NCI-H526 treated with DMSO at 0.1 percent for 48 hours (cell line): ENCODE data around the gene MORN5.
A peak's percentile ranks its signal among the peaks of the same experiment; 100 is the strongest.

Experiments used
- DNase-seq: peaks from one replicate; lab custom pipeline; 2025; lab: John Stamatoyannopoulos, UW

The MORN5 gene

DNA sequence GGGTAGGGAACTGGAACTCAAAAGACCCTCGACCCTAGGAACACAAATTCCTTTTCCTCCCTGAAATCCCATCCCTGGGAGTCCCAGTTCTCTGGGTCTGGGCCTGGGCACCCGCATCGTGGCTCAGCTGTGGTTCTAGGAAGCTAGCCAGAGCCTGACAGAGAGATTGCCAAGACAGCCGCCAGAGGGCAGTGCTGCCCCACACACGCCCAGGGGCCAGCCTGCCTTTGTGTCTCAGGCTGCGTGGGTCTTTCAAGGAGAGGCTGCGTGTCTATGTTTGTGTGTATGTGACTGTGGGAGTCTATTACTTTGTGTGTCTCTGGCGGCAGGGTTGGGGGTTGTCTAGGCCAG lies 34.6 kb upstream of the MORN5 start:
- DNase-seq: peak; percentile 12

DNA sequence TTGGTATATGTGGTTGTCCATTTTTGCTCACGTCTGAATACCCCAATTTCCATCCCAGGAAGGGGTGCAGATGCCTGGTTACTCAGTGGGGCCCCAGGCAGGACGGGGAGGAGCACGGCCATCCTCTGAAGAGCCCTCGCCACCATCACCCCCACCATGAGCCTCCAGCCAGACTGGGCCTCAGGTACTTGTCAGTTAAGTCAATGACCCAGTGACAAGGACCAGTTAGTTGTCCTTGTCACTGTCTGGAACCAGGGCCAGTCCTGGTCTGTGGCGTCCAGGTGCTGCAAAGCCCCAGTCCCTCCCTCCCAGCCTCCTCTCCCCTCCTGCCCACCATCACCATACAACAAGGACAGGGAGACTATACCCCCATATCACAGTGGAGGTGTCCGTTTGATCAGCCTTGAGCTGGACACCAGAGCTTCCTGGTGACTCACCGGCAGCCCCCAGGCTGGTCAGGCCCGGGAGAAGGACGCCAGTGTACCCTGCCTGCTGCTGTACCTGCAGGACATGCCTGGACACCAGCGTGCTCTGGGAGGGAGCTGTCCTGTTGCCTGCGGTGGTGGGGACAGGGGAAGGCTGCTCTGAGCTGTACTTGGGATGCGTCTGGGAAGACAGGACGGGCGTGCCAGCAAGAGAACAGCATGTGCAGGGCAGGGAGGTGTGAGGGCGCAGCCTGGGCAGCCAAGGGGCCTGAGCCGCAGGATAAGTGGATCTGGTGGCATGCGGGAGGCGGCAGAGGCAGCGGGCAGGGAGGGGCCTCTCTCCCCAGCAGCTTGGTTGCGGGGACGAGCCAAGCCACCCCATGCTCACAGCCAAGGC lies 34.0 kb upstream of the MORN5 start:
- no peak for DNase-seq

DNA sequence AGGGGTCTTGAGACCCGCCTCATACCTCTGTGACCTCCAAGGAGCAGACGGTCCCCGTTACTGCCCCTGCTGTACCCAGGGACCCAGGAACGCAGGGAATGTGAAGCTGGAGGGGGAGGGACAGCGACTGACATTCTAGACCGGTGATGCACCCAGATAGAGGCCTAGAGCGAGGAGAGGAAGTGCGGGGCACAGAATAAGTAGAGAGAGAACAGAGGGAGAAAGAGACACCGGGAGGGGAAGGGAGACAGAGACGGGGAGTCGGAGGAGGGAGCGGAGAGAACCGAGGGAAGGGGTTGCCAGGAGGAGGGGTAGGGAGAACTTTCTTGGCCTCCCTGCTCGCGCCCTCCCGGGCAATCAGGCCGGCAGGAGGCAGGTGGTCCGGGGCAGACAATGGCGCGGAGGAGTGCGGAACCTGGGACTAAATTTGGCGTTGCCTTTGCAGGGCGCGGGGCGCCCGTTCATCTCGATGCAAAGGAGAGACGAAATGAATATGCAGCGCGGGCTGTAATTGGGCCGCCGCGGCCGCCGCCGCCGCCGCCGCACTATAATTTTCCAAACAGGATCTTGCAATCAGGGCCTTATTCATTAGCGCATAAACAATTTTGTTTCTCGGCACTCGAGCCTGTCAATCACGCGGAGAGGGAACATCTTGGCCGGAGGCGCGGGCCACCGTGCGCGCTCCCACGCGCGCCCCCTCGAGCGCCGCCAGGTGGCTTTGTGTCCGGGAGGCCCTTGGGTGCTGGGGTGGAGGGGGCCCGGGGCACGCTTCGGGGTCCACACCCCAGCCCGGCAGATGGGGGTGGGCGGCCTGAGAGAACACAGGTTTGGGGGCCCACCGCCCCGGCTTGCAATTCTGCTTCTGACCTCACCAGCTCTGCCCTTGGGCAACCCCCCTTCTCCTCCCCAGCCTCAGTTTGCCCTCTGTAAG lies 33.1 kb upstream of the MORN5 start:
- DNase-seq: no peak

DNA sequence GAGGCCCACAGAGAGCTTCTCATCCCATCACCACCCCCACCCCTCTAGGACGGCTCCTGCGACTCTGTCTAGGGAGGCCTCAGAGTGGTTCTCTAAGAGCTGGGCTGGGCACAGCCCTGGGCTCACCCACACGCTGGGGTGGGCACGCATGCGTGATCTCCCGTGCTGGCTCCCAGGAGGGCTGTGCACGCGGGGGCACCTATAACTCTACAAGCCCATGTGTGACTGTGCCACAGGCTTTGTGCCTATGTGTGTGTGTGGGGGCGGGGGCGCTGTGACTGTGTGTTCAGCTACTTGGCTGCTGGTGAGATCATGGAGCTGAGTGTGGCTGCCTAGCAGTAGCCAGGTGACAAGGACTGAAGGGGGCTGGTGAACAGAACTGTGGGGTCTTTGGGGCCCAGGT lies 32.3 kb upstream of the MORN5 start:
- no peak for DNase-seq

DNA sequence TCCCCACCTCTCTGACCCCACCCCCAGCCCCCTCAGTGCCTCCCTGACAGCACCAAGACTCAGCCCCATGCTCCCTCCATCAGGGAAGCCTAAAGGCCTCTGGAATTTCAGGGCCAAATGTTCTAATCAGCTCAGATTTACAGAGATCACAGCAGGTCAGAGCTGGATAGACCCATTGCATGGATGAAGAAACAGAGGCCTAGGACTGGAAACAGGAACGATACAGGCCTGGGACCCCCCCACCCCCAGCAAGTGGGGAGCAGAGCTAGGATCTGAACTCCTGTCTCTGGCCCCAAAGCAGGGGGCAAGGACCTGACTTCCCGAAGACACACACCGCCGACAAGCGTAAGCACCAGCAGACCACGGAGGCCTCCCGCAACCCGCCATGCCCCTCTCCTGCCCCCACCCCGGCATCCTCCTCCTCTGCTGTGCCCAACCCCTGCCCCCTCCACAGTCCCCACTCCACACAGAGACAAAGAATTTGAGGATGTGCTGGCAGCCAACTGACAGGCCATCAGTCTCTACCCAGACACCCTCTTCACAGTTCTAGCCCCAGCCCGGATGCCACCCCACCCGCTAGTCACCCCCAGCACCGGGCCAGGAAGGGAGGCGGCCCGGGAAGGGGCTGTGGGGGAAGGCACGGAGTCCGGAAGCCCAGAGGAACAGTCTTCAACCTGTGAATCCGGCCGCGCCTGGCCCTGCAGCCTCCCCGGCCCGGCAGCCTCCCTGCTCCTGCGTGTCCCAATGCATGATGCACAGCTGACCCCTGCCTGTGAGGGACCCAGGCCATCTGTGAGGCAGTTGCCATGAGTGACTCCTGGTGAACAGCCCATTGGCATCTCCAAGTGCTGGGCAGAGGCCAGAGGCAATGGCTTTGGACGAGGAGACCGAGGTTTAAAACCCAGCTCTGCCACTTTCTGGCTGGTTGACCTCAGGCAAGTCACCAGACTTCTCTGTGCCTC lies 31.4 kb upstream of the MORN5 start:
- DNase-seq: no peak

DNA sequence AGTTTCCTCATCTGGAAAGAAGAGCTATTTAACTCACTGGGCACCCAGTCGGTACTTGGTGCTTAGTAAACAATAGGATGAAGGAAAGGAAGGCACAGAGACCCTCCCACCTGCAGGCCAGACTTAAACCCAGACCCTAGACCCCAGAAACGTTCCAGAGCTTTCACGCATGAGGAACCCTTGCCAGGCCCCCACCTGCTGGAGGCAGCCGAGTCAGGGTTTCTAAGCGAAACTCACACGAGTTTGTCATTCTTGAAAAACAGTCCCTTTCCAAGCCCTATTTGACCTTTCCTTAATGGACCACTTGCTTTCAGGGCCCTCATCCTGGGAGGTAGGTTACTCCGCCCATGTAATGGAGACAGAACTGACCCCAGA lies 30.8 kb upstream of the MORN5 start:
- DNase-seq: no peak

DNA sequence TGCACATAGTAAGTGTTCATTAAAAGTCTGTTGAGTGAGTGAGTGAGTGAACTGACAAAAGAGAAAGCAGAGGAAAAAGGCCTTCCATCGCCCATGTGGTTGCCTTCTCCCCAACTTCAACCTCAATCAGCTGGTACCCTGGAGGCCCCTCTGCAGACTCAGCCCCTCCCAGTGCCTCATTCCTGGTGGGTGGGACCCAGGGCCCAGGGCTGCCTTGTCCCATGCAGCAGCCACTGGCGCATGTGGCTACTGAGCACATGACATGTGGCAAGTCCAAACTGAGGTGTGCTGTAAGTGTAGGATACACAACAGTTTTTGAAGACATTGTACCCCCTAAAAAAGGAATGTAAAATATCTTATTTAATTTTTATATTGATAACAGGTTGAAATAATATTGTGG lies 29.7 kb upstream of the MORN5 start:
- DNase-seq: no peak

DNA sequence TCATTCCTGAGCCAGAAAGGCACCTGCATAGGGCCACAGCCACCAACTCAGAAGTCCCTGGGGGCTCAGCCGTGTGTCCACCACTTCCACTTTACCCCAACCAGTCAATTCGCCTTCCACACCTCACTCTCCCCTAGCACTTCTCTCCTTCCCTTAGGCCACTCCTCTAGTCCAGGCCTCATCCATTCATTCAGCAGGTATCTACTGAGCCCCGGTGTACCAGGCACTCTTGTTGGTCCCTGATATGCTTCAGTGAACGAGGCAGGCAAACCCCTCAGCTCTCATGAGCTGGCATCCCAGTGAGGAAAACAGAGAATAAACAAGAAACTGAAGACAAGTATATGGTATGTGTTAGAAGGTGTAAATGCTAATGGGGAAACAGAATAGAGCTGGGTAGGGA lies 28.9 kb upstream of the MORN5 start:
- DNase-seq: no peak

DNA sequence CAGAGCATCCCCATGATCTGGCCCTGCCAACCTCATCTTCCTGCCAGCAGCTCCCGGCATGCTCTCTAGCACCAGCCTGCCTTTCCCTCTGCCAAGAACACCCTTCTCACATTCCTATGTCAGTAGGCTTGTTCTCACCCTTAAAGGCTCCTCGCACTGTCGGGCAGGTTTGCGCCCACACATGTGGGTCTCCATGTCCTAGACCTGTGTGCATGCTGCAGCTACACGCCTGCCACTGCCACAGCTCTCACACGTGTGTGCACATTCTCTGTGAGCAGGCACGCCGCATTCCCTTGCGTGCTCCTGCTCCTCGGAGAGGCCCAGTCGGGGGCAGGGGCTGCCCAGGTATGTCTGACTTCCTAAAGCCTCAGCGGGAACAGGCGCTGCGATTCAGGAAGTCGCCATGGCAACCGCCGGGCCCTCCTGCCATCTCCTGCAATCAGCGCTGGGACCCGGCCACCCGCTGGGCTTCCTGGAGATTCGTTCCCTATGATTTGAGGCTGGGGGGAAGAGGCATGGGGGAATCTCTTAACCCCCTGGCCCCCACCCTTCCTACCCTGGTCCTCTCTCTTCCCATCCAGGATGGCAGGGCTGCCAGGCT lies 28.2 kb upstream of the MORN5 start:
- DNase-seq: no peak

DNA sequence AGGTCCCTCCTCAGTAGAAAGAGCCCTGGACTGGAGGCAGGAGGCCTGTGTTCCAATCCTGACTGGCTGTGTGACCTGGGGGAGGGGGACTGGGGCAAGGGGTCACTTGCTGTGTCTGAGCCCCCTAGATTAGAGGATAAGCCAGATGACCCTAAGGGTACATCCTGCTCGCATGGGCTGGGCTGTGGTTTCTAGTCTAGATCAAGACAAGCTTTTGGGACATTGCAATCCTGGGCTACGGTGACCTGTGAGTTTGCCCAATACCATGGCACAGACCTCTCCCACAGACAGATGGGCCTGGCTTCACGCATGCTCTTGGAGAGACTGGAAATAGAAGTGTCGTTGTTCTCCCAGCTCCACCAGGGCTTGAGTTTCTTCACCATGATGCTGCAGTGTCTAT lies 27.2 kb upstream of the MORN5 start:
- DNase-seq: no peak

DNA sequence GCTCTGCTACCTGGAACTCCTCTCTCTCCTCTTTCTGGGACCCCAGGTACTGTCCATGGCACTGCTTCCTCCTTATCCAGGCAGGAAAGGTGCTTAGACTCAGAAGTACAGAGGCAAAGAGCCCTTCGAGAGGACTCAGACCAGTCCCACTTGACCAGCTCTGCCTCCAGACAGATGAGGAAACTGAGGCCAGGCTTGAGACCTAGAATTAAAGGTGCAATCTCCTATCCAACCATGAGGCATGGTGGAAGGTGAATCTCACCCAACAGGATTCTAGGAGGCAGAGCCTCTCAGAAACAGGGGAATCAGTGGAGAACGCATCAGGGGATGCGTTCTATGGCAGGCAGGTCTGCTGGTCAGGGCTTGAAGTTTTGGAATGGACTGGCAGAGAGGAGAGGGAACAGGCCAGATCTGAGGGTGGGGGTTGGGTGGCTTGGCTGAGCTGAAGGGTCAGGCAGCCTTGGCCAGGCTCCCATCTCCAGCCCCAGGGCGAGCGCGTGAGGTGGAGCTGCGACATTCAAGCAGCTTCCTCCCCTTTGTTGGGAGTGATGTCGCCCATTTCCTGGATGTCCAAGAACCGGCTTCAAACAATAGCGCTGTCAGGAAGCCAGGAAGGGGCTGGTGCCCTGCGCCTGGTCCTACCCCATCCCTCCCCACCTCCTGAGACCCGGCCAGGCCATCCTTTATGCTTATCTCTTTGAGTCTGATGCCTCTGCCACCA lies 26.3 kb upstream of the MORN5 start:
- no peak for DNase-seq

DNA sequence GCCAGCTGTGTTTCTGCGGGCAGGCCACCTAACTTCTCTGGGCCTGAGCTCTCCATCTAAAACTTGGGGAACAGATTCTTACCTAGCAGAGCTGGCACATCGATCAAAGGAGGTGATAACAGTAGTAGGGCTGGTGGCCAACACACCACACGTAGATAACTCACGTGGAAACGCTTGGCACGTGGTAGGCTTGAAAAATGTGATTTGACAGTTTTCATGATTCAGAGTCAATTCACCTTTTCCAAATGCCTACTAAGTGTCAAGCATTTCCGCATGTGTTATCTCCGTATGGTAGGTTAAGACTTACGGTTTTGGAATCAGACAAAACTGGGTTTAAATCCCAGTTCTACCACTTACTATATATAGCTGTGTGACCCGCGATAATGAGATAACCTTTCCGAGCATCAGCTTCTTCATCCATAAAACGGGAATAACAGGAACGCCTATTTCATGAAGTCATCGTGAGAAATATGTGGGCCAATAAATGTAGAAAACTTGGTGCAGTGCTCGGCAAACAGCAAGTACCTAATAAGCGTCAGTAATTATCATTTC lies 25.6 kb upstream of the MORN5 start:
- DNase-seq: no peak

DNA sequence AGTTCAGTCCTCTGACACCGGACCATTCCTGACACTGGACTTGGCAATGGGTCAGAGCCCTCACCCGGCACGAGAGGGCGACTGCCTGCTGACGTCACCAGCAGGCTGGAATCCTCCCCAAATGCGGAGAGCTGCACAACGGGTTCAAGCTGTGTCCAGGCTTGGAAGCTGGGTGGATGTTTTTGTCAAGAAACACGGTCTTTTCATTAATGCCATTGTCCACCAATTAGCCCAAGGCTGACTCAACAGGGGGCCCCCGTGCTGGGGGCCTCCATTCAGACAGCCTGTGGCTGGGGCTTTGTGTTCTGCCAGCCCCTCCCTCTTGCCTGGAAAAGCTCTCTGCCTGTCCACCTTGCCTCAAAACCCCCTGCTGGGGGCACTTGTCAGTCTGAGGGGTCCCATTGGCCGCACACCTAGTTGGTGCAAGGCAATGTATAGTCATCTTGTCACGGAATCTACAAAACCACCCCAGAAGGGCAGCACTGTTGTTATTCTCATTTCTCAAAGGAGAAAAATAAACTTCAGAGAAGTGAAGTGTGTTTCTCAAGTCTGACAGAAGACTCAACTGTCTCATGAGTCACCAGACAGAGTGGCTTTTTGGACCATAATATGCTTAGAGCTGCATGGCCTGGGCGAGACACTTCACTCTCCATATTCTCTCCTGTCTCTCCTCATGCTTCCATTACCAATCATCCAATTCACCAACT lies 24.7 kb upstream of the MORN5 start:
- DNase-seq: no peak

DNA sequence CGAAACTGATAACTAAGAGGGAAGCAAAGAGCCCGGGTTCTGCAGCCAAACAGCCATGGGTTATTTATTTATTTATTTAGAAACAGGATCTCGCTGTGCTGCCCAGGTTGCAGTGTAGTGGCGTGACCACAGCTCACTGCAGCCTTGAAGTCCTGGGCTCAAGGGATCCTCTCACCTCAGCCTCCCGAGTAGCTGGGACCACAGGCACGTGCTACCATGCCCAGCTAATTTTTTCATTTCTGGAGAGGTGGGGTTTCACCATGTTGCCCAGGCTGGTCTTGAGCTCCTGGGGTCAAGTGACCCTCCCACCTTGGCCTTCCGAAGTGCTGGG lies 24.2 kb upstream of the MORN5 start:
- DNase-seq: no peak

DNA sequence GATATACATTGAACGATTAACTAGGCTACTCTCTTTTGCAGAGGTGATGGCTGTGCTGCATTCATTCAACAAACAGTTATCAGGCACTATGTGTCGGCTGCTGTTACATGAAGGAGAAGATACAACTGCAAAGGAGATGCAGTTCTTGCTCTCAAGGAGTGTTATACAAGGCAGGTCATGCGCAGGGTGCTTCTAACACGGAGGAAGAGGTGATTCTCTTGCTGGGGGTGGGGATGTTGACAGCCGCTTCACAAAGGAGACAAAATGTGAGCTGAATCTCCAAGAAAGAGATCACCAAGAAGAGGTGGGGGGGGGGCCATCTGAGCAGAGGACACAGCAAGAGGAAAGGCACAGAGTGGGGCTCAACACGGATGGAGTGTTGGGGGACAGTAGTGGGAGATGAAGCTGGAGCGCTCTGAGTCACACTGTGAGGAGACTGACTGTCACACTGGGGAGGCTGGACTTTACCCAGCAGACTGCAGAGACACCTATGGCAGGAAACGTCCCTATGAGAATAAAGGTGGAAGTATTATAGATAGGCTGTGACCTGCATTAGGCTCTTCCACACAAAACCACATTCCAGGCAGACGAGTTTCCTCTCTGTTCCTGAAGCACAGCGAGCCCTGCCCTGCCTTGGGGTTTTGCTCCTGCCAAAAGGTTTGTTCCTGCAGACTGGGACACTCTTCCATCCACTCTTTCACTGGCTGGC lies 21.0 kb upstream of the MORN5 start:
- no peak for DNase-seq

DNA sequence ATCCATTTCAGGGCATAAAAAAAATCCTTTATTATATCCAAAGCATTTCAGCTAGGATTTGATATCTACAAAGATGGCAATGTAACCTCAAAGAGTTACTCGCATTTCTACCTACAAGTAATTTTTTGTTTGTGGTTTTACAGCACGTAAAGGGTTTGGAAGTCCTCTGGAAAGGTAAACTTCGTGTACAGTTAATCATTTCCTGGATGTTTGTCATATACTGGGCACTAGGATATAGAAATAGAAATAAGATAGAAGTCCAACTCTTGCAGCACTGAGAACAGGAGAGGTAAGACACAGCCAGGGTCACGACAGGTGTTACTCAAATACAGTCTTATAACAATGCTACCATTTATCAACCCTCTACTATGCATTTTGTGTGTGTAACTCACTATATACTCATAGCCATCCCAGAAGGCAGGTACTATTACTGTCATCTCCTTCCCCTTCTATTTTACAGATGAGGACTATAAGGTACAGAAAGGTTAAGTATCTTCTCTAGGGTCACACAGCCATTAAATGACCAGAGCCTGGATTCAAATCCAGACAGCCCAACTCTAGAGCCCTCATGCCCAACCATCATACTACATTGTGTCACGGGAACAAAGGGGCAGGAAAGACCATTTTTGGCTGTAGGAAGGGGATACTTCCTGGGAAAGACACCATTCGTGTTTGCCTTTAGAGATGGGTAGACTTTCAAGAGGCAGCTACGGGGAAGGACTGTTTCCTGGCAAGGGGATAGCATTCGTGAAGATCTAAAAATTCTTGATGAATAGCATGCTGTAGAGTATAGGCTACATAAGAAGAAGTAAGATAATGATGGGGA lies 19.1 kb upstream of the MORN5 start:
- no peak for DNase-seq

DNA sequence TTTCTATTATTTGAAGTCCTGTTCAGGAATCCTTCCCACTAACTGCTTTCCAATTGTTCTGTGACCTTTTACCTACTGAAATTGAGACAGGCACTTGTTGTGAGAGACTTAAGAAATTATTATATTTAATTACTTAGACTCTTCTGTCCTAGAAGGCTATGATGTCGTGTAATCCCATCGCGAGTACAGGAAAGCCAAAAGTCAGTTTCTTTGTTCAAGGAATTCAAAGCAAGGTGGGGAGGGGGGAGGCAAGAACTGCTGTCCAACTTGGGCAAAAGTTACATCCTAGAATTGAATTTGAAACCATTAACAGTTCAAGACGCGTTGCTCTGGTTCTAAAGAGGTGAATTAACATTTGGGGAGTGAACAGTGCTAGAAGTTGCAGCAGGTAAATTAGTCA lies 18.0 kb upstream of the MORN5 start:
- DNase-seq: no peak

DNA sequence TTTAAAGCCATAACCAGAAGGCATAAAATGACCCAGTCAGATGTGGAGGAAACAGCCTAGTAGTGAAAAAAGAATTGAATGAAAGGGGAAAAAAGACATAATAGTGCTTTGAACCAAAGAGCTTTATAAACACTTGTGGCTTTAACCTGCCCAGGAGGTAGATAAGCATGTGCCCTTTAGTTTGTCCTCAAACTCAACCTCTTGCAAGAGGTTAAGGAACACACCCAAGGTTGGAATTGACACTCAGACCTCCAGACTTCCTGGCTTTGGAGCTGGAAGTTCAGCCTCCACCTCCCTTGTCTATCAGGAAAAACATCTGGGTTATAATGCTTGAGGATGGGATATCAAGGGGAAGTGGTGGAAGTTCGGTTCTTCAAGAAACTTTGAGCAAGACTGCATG lies 16.4 kb upstream of the MORN5 start:
- DNase-seq: no peak

DNA sequence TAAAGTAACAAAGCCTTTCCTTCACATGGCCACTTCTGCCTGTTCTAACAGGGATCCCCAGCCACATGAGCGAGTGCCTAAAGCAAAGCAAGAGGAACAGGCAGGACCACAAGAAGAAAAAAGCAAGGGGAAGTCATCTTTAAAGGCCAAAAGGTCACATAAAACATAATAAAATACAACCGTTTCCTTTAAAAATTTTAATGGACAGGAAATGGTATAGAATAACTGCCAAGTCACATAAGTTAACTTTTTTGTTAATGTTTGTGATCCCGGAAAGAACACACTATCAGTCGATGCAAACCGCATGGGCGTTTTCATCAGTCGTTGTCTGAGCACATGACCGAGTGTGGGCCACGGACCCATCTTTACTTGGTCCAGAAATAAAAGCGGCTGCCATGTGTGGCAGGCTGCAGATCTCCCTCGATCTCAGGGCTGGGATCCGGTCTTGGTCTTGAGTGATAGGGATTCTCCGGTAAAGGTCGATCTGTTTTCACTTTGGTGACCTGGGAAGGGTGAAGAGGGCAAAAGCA lies 15.8 kb upstream of the MORN5 start:
- DNase-seq: no peak
